IMR-90 (cell line): ENCODE measurements around the gene RET. TPM values are rescaled to one million over a fixed set of nuclear protein-coding genes. Genes with fewer than 3 reads are reported as not detected.

ENCODE experiments used
- ATAC-seq: fragments of 200-7000 bp; cut with Tn5 transposase; 2 replicates; pipeline ENCODE4 v1.9.1; 2020; ENCODE audit warnings: low read depth, mild to moderate bottlenecking, moderate library complexity
- BruUV-seq: library from RNA; stranded (reverse); fragments of 400-500 nt; replicated peaks from 2 replicates; lab custom pipeline; 2021; lab: Mats Ljungman, UMichigan
- CTCF ChIA-PET: fragments of 300-600 bp; formaldehyde crosslinking; extraction: SDS; loops from one replicate; lab custom pipeline; 2021; ENCODE audit warnings: antibody characterized with exemption; lab: Yijun Ruan, JAX
- POLR2A ChIA-PET: fragments of 300-600 bp; sonication (Branson Sonifier 250); formaldehyde crosslinking; loops from one replicate; lab custom pipeline; 2022; ENCODE audit warnings: antibody characterized with exemption; ENCODE audit not compliant: unreplicated experiment; lab: Charles Lee
- DNase-seq: peaks from one replicate; pipeline ENCODE4 v3.0.0; 2013
- H2AFZ ChIP-seq: replicated peaks from 2 replicates; pipeline ENCODE3; 2013; ENCODE audit warnings: low read length, mild to moderate bottlenecking; ENCODE audit not compliant: poor library complexity
- H2AK5ac ChIP-seq: 2 replicates; pipeline ENCODE4 v1.6.1; 2013; ENCODE audit warnings: low read depth, low read length, inconsistent platforms
- H2AK9ac ChIP-seq: replicated peaks from 2 replicates; pipeline ENCODE3; 2013; ENCODE audit warnings: mild to moderate bottlenecking, low read depth, low read length, moderate library complexity; ENCODE audit not compliant: poor library complexity
- H2BK120ac ChIP-seq: 2 replicates; pipeline ENCODE4 v1.6.1; 2013; ENCODE audit warnings: low read depth, low read length, inconsistent platforms
- H2BK15ac ChIP-seq: 3 replicates; pipeline ENCODE4 v1.6.1; 2013; ENCODE audit warnings: low read depth, low read length, inconsistent platforms
- H2BK20ac ChIP-seq: 2 replicates; pipeline ENCODE4 v1.6.1; 2013; ENCODE audit warnings: low read depth, mild to moderate bottlenecking, inconsistent platforms, low read length, moderate library complexity
- H2BK5ac ChIP-seq: 2 replicates; pipeline ENCODE4 v1.6.1; 2013; ENCODE audit warnings: mild to moderate bottlenecking, low read depth, low read length, inconsistent platforms; ENCODE audit not compliant: poor library complexity, severe bottlenecking
- H3K14ac ChIP-seq: replicated peaks from 2 replicates; pipeline ENCODE4 v1.6.1; 2013; ENCODE audit warnings: low read depth, low read length, inconsistent platforms
- H3K18ac ChIP-seq: 2 replicates; pipeline ENCODE4 v1.6.1; 2013; ENCODE audit warnings: low read depth, low read length, control low read depth
- H3K23ac ChIP-seq: 2 replicates; pipeline ENCODE4 v1.6.1; 2013; ENCODE audit warnings: low read depth, low read length, inconsistent platforms
- H3K27ac ChIP-seq: 2 replicates; pipeline ENCODE4 v1.5.1; 2013; ENCODE audit warnings: mild to moderate bottlenecking, control low read depth, low read length; ENCODE audit not compliant: insufficient read depth
- H3K27me3 ChIP-seq: 2 replicates; pipeline ENCODE4 v1.6.1; 2013; ENCODE audit warnings: low read length; ENCODE audit not compliant: control insufficient read depth, insufficient read depth
- H3K36me3 ChIP-seq: 2 replicates; pipeline ENCODE4 v1.6.1; 2013; ENCODE audit warnings: low read length, mixed read lengths; ENCODE audit not compliant: control insufficient read depth, insufficient read depth
- H3K4ac ChIP-seq: 2 replicates; pipeline ENCODE4 v1.6.1; 2013; ENCODE audit warnings: low read depth, low read length, inconsistent platforms
- H3K4me1 ChIP-seq: 2 replicates; pipeline ENCODE4 v1.6.1; 2013; ENCODE audit warnings: low read length, mixed read lengths; ENCODE audit not compliant: control insufficient read depth, insufficient read depth
- H3K4me2 ChIP-seq: 2 replicates; pipeline ENCODE4 v1.6.1; 2013; ENCODE audit warnings: low read depth, mild to moderate bottlenecking, control low read depth, low read length, moderate library complexity
- H3K4me3 ChIP-seq: 2 replicates; pipeline ENCODE4 v1.5.1; 2013; ENCODE audit warnings: low read depth, mild to moderate bottlenecking, control low read depth, low read length, moderate library complexity; ENCODE audit not compliant: insufficient read depth
- H3K56ac ChIP-seq: 2 replicates; pipeline ENCODE4 v1.6.1; 2013; ENCODE audit warnings: low read length, inconsistent platforms; ENCODE audit not compliant: insufficient read depth; ENCODE audit errors: extremely low read depth
- H3K79me1 ChIP-seq, 2 experiments: 2 replicates each; pipeline ENCODE4 v1.6.1; 2013; ENCODE audit warnings: low read length in 2 of 2, inconsistent platforms in 1 of 2, low read depth in 1 of 2
- H3K9ac ChIP-seq: 2 replicates; pipeline ENCODE4 v1.6.1; 2013; ENCODE audit warnings: low read depth, low read length, control low read depth
- H3K9me1 ChIP-seq: 2 replicates; pipeline ENCODE4 v1.6.1; 2013; ENCODE audit warnings: low read length, inconsistent platforms; ENCODE audit not compliant: insufficient read depth
- H3K9me3 ChIP-seq: 2 replicates; pipeline ENCODE4 v1.6.1; 2013; ENCODE audit warnings: low read length; ENCODE audit not compliant: control insufficient read depth, insufficient read depth
- H4K20me1 ChIP-seq: 2 replicates; pipeline ENCODE4 v1.6.1; 2013; ENCODE audit warnings: low read length, inconsistent platforms; ENCODE audit not compliant: insufficient read depth
- H4K5ac ChIP-seq: 2 replicates; pipeline ENCODE4 v1.6.1; 2013; ENCODE audit warnings: mild to moderate bottlenecking, low read depth, low read length, control low read depth
- H4K8ac ChIP-seq, 2 experiments: 2 replicates each; pipeline ENCODE4 v1.6.1; 2013; ENCODE audit warnings: low read depth in 2 of 2, low read length in 2 of 2, control low read depth in 1 of 2, inconsistent platforms in 1 of 2
- H4K91ac ChIP-seq: 2 replicates; pipeline ENCODE4 v1.6.1; 2013; ENCODE audit warnings: low read depth, low read length, inconsistent platforms; ENCODE audit not compliant: insufficient read depth
- BHLHE40 ChIP-seq: fragments of 150-350 bp; IDR thresholded peaks from 2 replicates; pipeline ENCODE4 v1.6.1; 2016; ENCODE audit warnings: mild to moderate bottlenecking, low read depth, low read length
- CHD1 ChIP-seq: IDR thresholded peaks from 2 replicates; pipeline ENCODE4 v1.6.1; 2012; ENCODE audit warnings: low read depth, low read length, improper control_type of control experiment
- POLR2A ChIP-seq: IDR thresholded peaks from 2 replicates; pipeline ENCODE4 v1.6.1; 2012; ENCODE audit warnings: mild to moderate bottlenecking, low read depth, low read length
- RAD21 ChIP-seq: IDR thresholded peaks from 2 replicates; pipeline ENCODE4 v1.6.1; 2012; ENCODE audit warnings: low read length, improper control_type of control experiment
- RCOR1 ChIP-seq: IDR thresholded peaks from 2 replicates; pipeline ENCODE4 v1.6.1; 2012; ENCODE audit warnings: mild to moderate bottlenecking, low read length, improper control_type of control experiment; ENCODE audit not compliant: insufficient replicate concordance
- SMC3 ChIP-seq: fragments of 150-350 bp; IDR thresholded peaks from 2 replicates; pipeline ENCODE4 v1.6.1; 2016; ENCODE audit warnings: low read depth, mild to moderate bottlenecking, antibody characterized with exemption, low read length, moderate library complexity
- USF2 ChIP-seq: fragments of 150-350 bp; IDR thresholded peaks from 2 replicates; pipeline ENCODE4 v1.6.1; 2017; ENCODE audit warnings: mild to moderate bottlenecking, antibody characterized with exemption, low read length, low read depth
- WGBS, 2 experiments: methylation state at CpG; one replicate each; pipeline versions ENCODE4 v1.1.5 to v1.1.7; 2013; ENCODE audit warnings: missing lambda C conversion rate in 2 of 2; ENCODE audit not compliant: insufficient read length in 1 of 2; ENCODE audit errors: extremely low coverage in 2 of 2; 5-methylcytosine and 5-hydroxymethylcytosine counted together
- dilution Hi-C: fragments of 300-500 bp; cut with HindIII; formaldehyde crosslinking; loops from one replicate; pipeline ENCODE4 v1.14.3; 2018; ENCODE audit warnings: low sequenced_read_pairs; ENCODE audit not compliant: unreplicated experiment
- in situ Hi-C: fragments of 300-500 bp; cut with MboI; formaldehyde crosslinking; loops from 3 replicates; pipeline ENCODE4 v1.14.3; 2019; ENCODE audit warnings: low sequenced_read_pairs, inconsistent platforms, mixed read lengths
- intact Hi-C: fragments of 100-400 bp; cut with micrococcal nuclease; formaldehyde crosslinking; loops from 2 replicates; pipeline ENCODE4 v1.10.0; 2022
- polyA plus RNA-seq, 3 experiments: library from polyadenylated mRNA; depleted of rRNA; stranded (reverse); fragments of >200 nt; gene quantifications; 2 replicates each; pipeline ENCODE4 v1.2.3, GENCODE V29; 2012; ENCODE audit warnings: low replicate concordance in 1 of 3
- total RNA-seq: library from RNA; depleted of rRNA; stranded (reverse); fragments of >200 nt; gene quantifications from 2 replicates; pipeline ENCODE4 v1.2.3, GENCODE V29; 2012

The RET gene
- total and polyA plus RNA-seq, 2 of the 4 experiments (the other 2 are of a cell fraction): 0.10 to 0.18 TPM

- Histone ChIP-seq H2BK15ac (no peak overlapping the region), H2AK9ac (no peak overlapping the region), H3K56ac (no peak overlapping the region), H3K4me1 (no peaks in the 10 kb centered on the region), H3K23ac (no peak overlapping the region), H2BK5ac (no peak overlapping the region), H2BK20ac (no peak overlapping the region), H3K27ac (no peak overlapping the region), H3K4ac (no peak overlapping the region), H4K8ac (no peak overlapping the region), H2BK120ac (no peak overlapping the region), H3K36me3 (no peaks in the 10 kb centered on the region), H4K91ac (no peak overlapping the region), H3K18ac (no peak overlapping the region), H4K5ac (no peak overlapping the region), H3K4me3 (no peak overlapping the region), H3K9ac (no peak overlapping the region), H2AK5ac (no peak overlapping the region), H3K4me2 (no peak overlapping the region), H3K27me3 (peaks cover 47% of the 10 kb centered on the region), H4K20me1 (no peaks in the 10 kb centered on the region; the same call in 1 of the 2 replicates), H3K9me3 (no peaks in the 10 kb centered on the region), H3K79me1 (no peaks in the 10 kb centered on the region), H2AFZ (no peak overlapping the region), H3K14ac (no peak overlapping the region), H3K9me1 (no peaks in the 10 kb centered on the region)
- ATAC-seq (no peak), DNase-seq (no peak)
- in situ Hi-C loops (loop anchor here (10.0 kb wide), 1 partner anchor 226 kb away; no protein-coding TSS in a partner anchor), dilution Hi-C loops (no loop called here), intact Hi-C loops (no loop called here)
- WGBS, 2 experiments: 78% methylated on average over 11 of the region's 17 CpGs; no CpG with 5 or more reads in 1 of the 2 experiments
- BruUV-seq: no TSS peak
- TF ChIP-seq POLR2A: no peak
- no peak for TF ChIP-seq RAD21
- no peak for TF ChIP-seq RCOR1
- no peak for TF ChIP-seq USF2
- TF ChIP-seq CHD1: no peak
- no peak for TF ChIP-seq SMC3
- TF ChIP-seq BHLHE40: no peak
- ChIA-PET POLR2A (no interaction called here), CTCF (interaction anchor here (1.4 kb wide), 1 partner anchor 235 kb away, joined by 3 read pairs; no protein-coding TSS in a partner anchor)
Observed at GRCh38 chr10:43100366-43100765, 23.5 kb downstream of the RET start.
